IPS-20b (cell line): Measurements from ENCODE around the gene MEIOC.
"Not testable (repeated sequence)": the region's sequence is repeated elsewhere in the genome, so short reads cannot be mapped to it uniquely, and the experiment has no call there.

Source experiments
- H3K27ac ChIP-seq: one replicate; pipeline ENCODE4 v1.5.1; 2013; ENCODE audit warnings: low read length
- H3K27me3 ChIP-seq: 2 replicates; pipeline ENCODE4 v1.6.1; 2013; ENCODE audit warnings: mild to moderate bottlenecking, low read length, inconsistent platforms; ENCODE audit not compliant: insufficient read depth
- H3K36me3 ChIP-seq: 2 replicates; pipeline ENCODE4 v1.6.1; 2013; ENCODE audit warnings: low read depth, mild to moderate bottlenecking, inconsistent platforms, low read length, moderate library complexity; ENCODE audit not compliant: insufficient read depth
- H3K4me1 ChIP-seq: 2 replicates; pipeline ENCODE4 v1.6.1; 2013; ENCODE audit warnings: mild to moderate bottlenecking, control low read depth, inconsistent platforms, low read length, moderate library complexity; ENCODE audit not compliant: insufficient read depth
- H3K4me3 ChIP-seq: 2 replicates; pipeline ENCODE4 v1.5.1; 2013; ENCODE audit warnings: mild to moderate bottlenecking, low read length, inconsistent platforms
- H3K9ac ChIP-seq: 2 replicates; pipeline ENCODE4 v1.6.1; 2013; ENCODE audit warnings: low read depth, mild to moderate bottlenecking, inconsistent platforms, low read length, moderate library complexity
- H3K9me3 ChIP-seq: 2 replicates; pipeline ENCODE4 v1.6.1; 2013; ENCODE audit warnings: mild to moderate bottlenecking, low read depth, low read length, inconsistent platforms; ENCODE audit not compliant: insufficient read depth

The MEIOC gene

DNA sequence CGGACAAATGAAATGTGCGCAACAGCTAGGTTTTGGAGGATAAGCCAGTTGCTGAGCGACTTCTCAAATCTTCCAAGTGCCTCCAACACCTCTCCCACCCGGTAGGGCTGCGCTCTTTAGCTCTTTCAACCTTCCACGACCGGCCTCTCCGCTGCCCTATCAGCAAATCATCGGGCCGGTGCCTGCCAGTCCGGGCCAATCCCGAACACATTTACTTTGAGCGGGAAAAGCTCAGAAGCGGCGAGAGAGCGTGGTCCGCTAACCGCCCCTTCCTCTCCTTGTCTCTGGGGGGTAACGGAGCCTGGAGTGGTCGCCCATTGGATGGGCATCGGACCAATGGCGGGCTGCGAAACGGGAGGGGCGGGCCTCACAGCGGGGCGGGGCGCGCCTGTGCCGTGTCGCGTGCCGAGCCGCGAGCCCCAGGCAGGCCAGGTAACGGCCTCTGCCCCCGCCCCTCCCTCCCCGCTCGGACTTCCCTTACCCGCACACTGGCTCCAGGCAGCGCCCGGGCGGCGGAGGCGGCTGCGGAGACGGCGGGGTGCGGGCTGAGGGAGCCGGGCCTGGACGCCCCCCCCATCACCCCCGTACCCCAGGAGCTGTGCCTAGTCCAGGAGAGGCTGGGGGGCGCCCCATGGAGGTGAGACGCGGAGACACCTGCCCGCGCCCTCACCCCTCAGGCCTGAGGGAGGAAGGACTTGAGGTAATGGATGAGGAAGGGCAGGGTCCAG lies at the start of gene MEIOC:
TSS of gene MEIOC (plus strand) at position 486 of the 728 bp plus-strand sequence. CDS start at position 632, 146 bp downstream.
- Histone ChIP-seq H3K36me3 (no peaks in the 10 kb centered on the region), H3K27me3 (peaks cover 48% of the 10 kb centered on the region), H3K4me1 (no peaks in the 10 kb centered on the region), H3K9ac (no peak within 1 kb of the TSS), H3K27ac (no peak within 1 kb of the TSS), H3K4me3 (peak within 1 kb of the TSS; percentile 57), H3K9me3 (no peaks in the 10 kb centered on the region)

- no peak overlapping the region for H3K4me3 ChIP-seq
- H3K36me3 ChIP-seq: no peaks in the 10 kb centered on the region
- H3K9ac ChIP-seq: no peak overlapping the region
- H3K4me1 ChIP-seq: peaks cover 7% of the 10 kb centered on the region
- no peaks in the 10 kb centered on the region for H3K9me3 ChIP-seq
- no peak overlapping the region for H3K27ac ChIP-seq
- no peaks in the 10 kb centered on the region for H3K27me3 ChIP-seq
These were observed 49.6 kb upstream of the MEIOC start for GRCh38 chr17:44606658-44607057.

- H3K27ac ChIP-seq: no peak overlapping the region
- no peak overlapping the region; the same call in 1 of the 2 replicates for H3K9ac ChIP-seq
- no peaks in the 10 kb centered on the region for H3K36me3 ChIP-seq
- H3K27me3 ChIP-seq: no peaks in the 10 kb centered on the region
- no peak overlapping the region for H3K4me3 ChIP-seq
- peaks cover 7% of the 10 kb centered on the region for H3K4me1 ChIP-seq
- H3K9me3 ChIP-seq: no peaks in the 10 kb centered on the region
These were observed 48.2 kb upstream of the MEIOC start for GRCh38 chr17:44607836-44608690.

DNA sequence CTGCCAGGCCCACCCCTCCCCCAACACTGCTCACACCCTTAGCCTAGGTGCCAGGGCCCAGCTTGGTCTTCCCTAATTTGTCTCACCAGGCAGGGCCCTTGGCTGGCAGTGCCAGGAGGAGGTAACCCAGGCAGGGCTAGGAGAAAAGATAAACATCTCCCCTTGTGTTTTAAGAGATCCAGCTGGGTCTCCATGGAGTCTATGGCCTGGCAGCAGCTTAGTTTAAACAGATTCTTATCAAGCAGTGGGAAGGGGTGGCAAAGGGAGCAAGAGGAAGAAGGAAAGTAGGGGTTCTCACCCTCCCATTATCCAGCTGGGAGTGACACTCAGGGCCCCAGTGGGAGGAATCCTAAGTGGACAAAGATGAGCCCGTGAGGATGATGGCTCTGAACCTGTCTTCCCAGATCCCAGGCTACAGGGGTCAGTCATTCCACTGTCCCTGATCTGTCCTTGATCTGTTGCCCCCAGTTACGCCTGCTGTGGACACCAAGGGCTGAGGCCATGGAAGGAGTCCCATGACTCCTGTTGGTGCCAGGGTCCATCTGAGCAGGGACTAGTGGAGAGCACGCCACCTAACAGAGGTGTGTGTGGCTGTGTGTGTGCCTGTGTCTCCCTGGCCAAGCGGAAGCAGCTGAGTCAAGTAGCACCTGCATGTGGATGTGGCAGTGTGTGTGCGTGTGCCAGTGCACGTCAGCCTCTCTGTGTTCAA lies 47.4 kb upstream of the MEIOC start:
- peak overlapping the region; percentile 54; the same call in 1 of the 2 replicates for H3K9ac ChIP-seq
- H3K27ac ChIP-seq: peak overlapping the region; percentile 25
- H3K4me1 ChIP-seq: peaks cover 7% of the 10 kb centered on the region

DNA sequence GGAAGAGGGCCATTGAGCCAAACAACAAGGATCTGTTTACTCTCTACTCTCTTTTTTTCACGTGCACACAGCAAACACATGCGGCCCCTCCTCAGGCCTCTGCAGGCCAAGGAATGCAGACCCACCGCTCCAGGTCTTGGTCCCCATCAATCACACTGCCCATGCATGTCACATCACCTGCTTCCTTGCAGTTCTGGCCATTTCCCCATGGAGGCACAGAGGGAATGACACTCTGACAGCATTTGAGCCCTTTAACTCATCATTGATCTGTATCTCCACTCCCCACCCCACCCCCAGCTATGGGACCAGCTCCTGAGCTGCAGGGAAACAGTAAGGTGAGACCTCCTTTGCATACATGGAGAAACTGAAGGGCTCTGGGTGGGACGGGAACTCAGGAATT lies 45.9 kb upstream of the MEIOC start:
- Histone ChIP-seq H3K4me3 (no peak overlapping the region), H3K36me3 (no peaks in the 10 kb centered on the region), H3K27ac (no peak overlapping the region), H3K27me3 (no peaks in the 10 kb centered on the region), H3K4me1 (peaks cover 7% of the 10 kb centered on the region), H3K9me3 (no peaks in the 10 kb centered on the region), H3K9ac (no peak overlapping the region)

More for the DNA sequence above, 47.4 kb upstream of the MEIOC start:
- H3K4me3 ChIP-seq: no peak overlapping the region
- no peaks in the 10 kb centered on the region for H3K9me3 ChIP-seq
- no peaks in the 10 kb centered on the region for H3K36me3 ChIP-seq
- H3K27me3 ChIP-seq: no peaks in the 10 kb centered on the region

GRCh38 chr17:44610871-44611270 lies 45.4 kb upstream of the MEIOC start:
- Histone ChIP-seq H3K9me3 (no peaks in the 10 kb centered on the region), H3K4me3 (no peak overlapping the region), H3K27me3 (no peaks in the 10 kb centered on the region), H3K27ac (no peak overlapping the region), H3K4me1 (peaks cover 7% of the 10 kb centered on the region), H3K36me3 (no peaks in the 10 kb centered on the region), H3K9ac (no peak overlapping the region)

DNA sequence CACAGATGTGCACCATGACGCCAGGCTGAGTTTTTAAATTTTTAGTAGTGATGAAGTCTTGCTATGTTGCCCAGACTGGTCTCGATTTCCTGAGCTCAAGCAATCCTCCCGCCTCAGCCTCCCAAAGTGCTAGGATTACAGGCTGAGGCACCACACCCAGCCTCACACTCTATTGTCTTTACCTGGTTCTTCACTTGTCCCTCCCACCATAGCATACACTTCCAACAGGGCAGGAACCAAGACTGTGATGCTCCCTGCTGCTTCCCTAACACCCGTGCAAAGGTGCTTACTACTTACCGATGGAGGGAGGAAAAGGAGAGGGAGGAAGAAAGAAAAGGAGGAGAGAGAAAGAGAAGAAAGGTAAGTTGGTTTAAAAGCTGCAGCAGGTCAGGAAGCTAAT lies 41.4 kb upstream of the MEIOC start:
- no peak overlapping the region for H3K27ac ChIP-seq
- no peaks in the 10 kb centered on the region for H3K36me3 ChIP-seq
- no peaks in the 10 kb centered on the region for H3K4me1 ChIP-seq
- H3K27me3 ChIP-seq: no peaks in the 10 kb centered on the region
- H3K9ac ChIP-seq: no peak overlapping the region
- no peaks in the 10 kb centered on the region for H3K9me3 ChIP-seq
- H3K4me3 ChIP-seq: no peak overlapping the region

GRCh38 chr17:44618652-44619051 lies 37.6 kb upstream of the MEIOC start:
- H3K27ac ChIP-seq, H3K9ac ChIP-seq, H3K4me3 ChIP-seq, H3K9me3 ChIP-seq, H3K27me3 ChIP-seq, H3K4me1 ChIP-seq, H3K36me3 ChIP-seq: not testable (repeated sequence)

- Histone ChIP-seq H3K27ac (no peak overlapping the region), H3K4me3 (no peak overlapping the region), H3K36me3 (no peaks in the 10 kb centered on the region), H3K4me1 (no peaks in the 10 kb centered on the region), H3K9me3 (no peaks in the 10 kb centered on the region), H3K9ac (no peak overlapping the region), H3K27me3 (no peaks in the 10 kb centered on the region)
These were observed 33.1 kb upstream of the MEIOC start for GRCh38 chr17:44623070-44623725.

DNA sequence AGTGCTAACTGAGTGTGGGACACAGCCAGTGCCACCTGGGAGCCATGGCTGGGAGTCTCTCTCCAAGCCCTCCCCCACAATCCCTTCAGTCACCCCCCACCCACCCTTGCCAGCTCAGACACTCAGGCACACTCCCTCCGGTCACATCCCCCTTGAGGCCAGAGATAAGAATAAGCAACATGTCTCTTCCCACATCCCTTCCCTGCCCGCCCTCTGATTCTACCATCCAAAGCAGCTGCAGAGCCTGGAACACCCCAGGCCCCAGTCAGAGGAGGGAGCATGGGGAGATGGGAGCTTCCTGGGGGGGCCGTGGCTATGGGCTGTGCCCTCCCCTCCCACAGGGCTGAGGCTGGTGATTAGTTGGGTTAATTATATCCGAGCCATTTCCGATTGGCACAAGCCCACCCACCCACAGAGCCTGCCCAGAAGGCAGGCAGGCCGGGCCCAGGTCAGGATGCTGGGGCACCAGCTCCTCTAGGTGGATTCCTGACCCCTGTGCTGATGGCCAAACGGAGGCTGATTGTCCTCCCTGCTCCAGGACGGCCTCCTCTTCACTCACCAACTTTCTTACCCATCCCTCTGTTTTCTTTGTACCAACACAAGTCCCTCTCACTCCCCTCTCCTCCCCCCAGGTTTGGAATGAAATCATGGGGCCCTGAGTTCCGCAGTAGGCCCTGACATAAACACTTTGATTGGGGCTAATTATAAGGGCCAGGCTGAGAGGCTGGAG lies 28.6 kb upstream of the MEIOC start:
- peak overlapping the region; percentile 54; the same call in 1 of the 2 replicates for H3K9ac ChIP-seq
- no peaks in the 10 kb centered on the region for H3K36me3 ChIP-seq
- H3K27me3 ChIP-seq: no peaks in the 10 kb centered on the region
- H3K9me3 ChIP-seq: no peaks in the 10 kb centered on the region
- H3K27ac ChIP-seq: no peak overlapping the region
- H3K4me1 ChIP-seq: no peaks in the 10 kb centered on the region
- peak overlapping the region; percentile 60; the same call in 1 of the 2 replicates for H3K4me3 ChIP-seq
